OCI-LY7 (cell line): Measurements from ENCODE around the gene ZNF189. TPM values are rescaled to one million over a fixed set of nuclear protein-coding genes. Genes with fewer than 3 reads are reported as not detected.

Experiments used
- BruUV-seq: library from RNA; stranded (reverse); fragments of 400-500 nt; replicated peaks from 2 replicates; lab custom pipeline; 2021; lab: Mats Ljungman, UMichigan
- CTCF ChIA-PET: fragments of 300-600 bp; sonication (Branson Sonifier 250); formaldehyde crosslinking; loops from one replicate; lab custom pipeline; 2022; ENCODE audit warnings: antibody characterized with exemption; ENCODE audit not compliant: unreplicated experiment; lab: Charles Lee
- POLR2A ChIA-PET: fragments of 300-600 bp; sonication (Branson Sonifier 250); formaldehyde crosslinking; loops from one replicate; lab custom pipeline; 2022; ENCODE audit warnings: antibody characterized with exemption; lab: Charles Lee
- DNase-seq: peaks from one replicate; pipeline ENCODE4 v3.0.0-alpha.2; 2015; ENCODE audit warnings: low spot score
- H2AFZ ChIP-seq: fragments of 200-600 bp; sonication (generic), shearing (Covaris generic); 2 replicates; pipeline ENCODE4 v1.6.1; 2014; ENCODE audit warnings: mild to moderate bottlenecking, antibody characterized with exemption, low read length, moderate library complexity
- H3K27ac ChIP-seq: fragments of 200-600 bp; sonication (generic); 2 replicates; pipeline ENCODE4 v1.5.1; 2014; ENCODE audit warnings: mixed run types, low read depth, mild to moderate bottlenecking, moderate library complexity, low read length, inconsistent platforms; ENCODE audit not compliant: poor library complexity, severe bottlenecking
- H3K36me3 ChIP-seq: fragments of 200-600 bp; sonication (generic); 2 replicates; pipeline ENCODE4 v1.6.1; 2014; ENCODE audit warnings: mild to moderate bottlenecking, antibody characterized with exemption, low read length, moderate library complexity, mixed read lengths; ENCODE audit not compliant: insufficient read depth
- H3K4me1 ChIP-seq: fragments of 200-600 bp; sonication (generic); 2 replicates; pipeline ENCODE4 v1.5.1; 2014; ENCODE audit warnings: mild to moderate bottlenecking, low read length; ENCODE audit not compliant: insufficient read depth, poor library complexity, severe bottlenecking
- H3K4me2 ChIP-seq: fragments of 200-600 bp; sonication (generic); 2 replicates; pipeline ENCODE4 v1.6.1; 2014; ENCODE audit warnings: mild to moderate bottlenecking, low read length
- H3K4me3 ChIP-seq: fragments of 200-600 bp; sonication (generic); 2 replicates; pipeline ENCODE4 v1.5.1; 2014; ENCODE audit warnings: mild to moderate bottlenecking, low read depth, low read length; ENCODE audit not compliant: poor library complexity, severe bottlenecking
- H3K79me2 ChIP-seq: fragments of 200-600 bp; sonication (generic); 2 replicates; pipeline ENCODE4 v1.6.1; 2016; ENCODE audit warnings: low read depth, mild to moderate bottlenecking, low read length, moderate library complexity, mixed read lengths; ENCODE audit not compliant: insufficient read depth
- H3K9me2 ChIP-seq: fragments of 200-600 bp; sonication (generic); 2 replicates; pipeline ENCODE4 v1.6.1; 2016; ENCODE audit warnings: mild to moderate bottlenecking, low read length, mixed read lengths; ENCODE audit not compliant: insufficient read depth
- H3K9me3 ChIP-seq: fragments of 200-600 bp; sonication (generic); 2 replicates; pipeline ENCODE4 v1.6.1; 2014; ENCODE audit warnings: mild to moderate bottlenecking, mixed run types, low read length, mixed read lengths
- H4K20me1 ChIP-seq: fragments of 200-600 bp; sonication (generic); 2 replicates; pipeline ENCODE4 v1.6.1; 2014; ENCODE audit warnings: mild to moderate bottlenecking, antibody characterized with exemption, low read length, moderate library complexity, mixed read lengths; ENCODE audit not compliant: insufficient read depth
- EZH2phosphoT487 ChIP-seq: fragments of 200-600 bp; sonication (generic); IDR thresholded peaks from 2 replicates; pipeline ENCODE4 v1.6.1; 2018; ENCODE audit warnings: low read depth, borderline replicate concordance, mild to moderate bottlenecking, mixed run types, antibody characterized with exemption, low read length, moderate library complexity, mixed read lengths
- intact Hi-C: fragments of 100-400 bp; cut with micrococcal nuclease; formaldehyde crosslinking; loops from one replicate; pipeline ENCODE4 v1.10.0; 2022; ENCODE audit not compliant: unreplicated experiment
- total RNA-seq, 2 experiments: library from RNA; depleted of rRNA in 1 of 2; stranded (reverse); fragments of >200 nt in 1 of 2; shearing (Covaris generic) in 1 of 2; gene quantifications; 2 replicates each; pipeline ENCODE4 v1.2.3, GENCODE V29; 2014 to 2022
- TF ChIP-seq, protein P1 (sequence below): fragments of 200-600 bp; sonication (generic); conservative IDR thresholded peaks from 2 replicates; pipeline ENCODE4 v1.5.1; 2014; ENCODE audit warnings: mild to moderate bottlenecking, antibody characterized with exemption, low read length, moderate library complexity, mixed read lengths

The ZNF189 gene
- total RNA-seq, 2 experiments from 2014 or later, result 11.0 to 17.3 TPM

- H2AFZ ChIP-seq, result peak overlapping the region; percentile 67
- no peak for TF ChIP-seq EZH2phosphoT487
- TF ChIP-seq, protein P1, sequence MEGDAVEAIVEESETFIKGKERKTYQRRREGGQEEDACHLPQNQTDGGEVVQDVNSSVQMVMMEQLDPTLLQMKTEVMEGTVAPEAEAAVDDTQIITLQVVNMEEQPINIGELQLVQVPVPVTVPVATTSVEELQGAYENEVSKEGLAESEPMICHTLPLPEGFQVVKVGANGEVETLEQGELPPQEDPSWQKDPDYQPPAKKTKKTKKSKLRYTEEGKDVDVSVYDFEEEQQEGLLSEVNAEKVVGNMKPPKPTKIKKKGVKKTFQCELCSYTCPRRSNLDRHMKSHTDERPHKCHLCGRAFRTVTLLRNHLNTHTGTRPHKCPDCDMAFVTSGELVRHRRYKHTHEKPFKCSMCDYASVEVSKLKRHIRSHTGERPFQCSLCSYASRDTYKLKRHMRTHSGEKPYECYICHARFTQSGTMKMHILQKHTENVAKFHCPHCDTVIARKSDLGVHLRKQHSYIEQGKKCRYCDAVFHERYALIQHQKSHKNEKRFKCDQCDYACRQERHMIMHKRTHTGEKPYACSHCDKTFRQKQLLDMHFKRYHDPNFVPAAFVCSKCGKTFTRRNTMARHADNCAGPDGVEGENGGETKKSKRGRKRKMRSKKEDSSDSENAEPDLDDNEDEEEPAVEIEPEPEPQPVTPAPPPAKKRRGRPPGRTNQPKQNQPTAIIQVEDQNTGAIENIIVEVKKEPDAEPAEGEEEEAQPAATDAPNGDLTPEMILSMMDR, result peak; percentile 87
- H3K9me2 ChIP-seq, result no peaks in the 10 kb centered on the region
- H3K36me3 ChIP-seq, result no peaks in the 10 kb centered on the region
- intact Hi-C loops, result loop anchor here (1.0 kb wide), 1 partner anchor 81 kb away; no protein-coding TSS in a partner anchor
- CTCF ChIA-PET, result interaction anchor here (0.7 to 1.3 kb wide), 2 partner anchors 80 to 92 kb away, joined by 3 to 5 read pairs; no protein-coding TSS in a partner anchor
- DNase-seq, result peak; percentile 78
- H3K79me2 ChIP-seq, result no peaks in the 10 kb centered on the region
- no peaks in the 10 kb centered on the region for H3K9me3 ChIP-seq
- peak overlapping the region; percentile 69 for H3K4me3 ChIP-seq
- H3K4me1 ChIP-seq, result peaks cover 5% of the 10 kb centered on the region
- H4K20me1 ChIP-seq, result no peaks in the 10 kb centered on the region
- POLR2A ChIA-PET, result interaction anchor here (0.6 to 0.7 kb wide), 2 partner anchors 51 to 77 kb away, joined by 3 to 4 read pairs; partner anchors contain the start of genes MRPL50 and ZNF189
- peak overlapping the region; percentile 77 for H3K4me2 ChIP-seq
- BruUV-seq, result no TSS peak
- H3K27ac ChIP-seq, result no peak overlapping the region
These were observed 50.5 kb downstream of the ZNF189 start for GRCh38 chr9:101449071-101449721.

DNA sequence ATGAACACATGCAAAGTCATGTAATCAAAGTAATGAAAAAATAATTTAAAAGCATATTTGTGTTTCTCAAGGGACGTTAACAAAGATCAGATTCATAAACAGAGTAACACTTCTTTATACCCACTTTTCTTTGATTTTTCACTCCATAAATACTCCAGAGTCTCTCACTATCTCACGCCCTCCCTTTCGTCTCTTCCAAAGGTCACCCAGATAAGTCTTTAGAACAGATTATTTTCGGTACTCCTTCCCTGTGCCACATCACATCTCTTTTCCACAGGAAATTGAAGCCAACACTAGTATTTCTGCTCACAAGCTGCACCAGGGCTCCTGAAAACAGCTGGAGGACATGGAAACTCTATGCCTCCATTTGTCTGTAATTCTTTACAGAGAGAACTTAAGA, 52.3 kb downstream of the ZNF189 start:
- POLR2A ChIA-PET, result no interaction called here

More for the DNA sequence above, 52.3 kb downstream of the ZNF189 start:
- CTCF ChIA-PET, result no interaction called here
- no peaks in the 10 kb centered on the region for H3K79me2 ChIP-seq
- H3K4me3 ChIP-seq, result no peak overlapping the region
- H2AFZ ChIP-seq, result no peak overlapping the region
- DNase-seq, result no peak
- H3K4me1 ChIP-seq, result peaks cover 5% of the 10 kb centered on the region
- no peak overlapping the region for H3K27ac ChIP-seq
- H3K4me2 ChIP-seq, result no peak overlapping the region
- no peaks in the 10 kb centered on the region for H3K36me3 ChIP-seq
- TF ChIP-seq EZH2phosphoT487, result no peak
- TF ChIP-seq, protein P1, result no peak
- H3K9me3 ChIP-seq, result no peaks in the 10 kb centered on the region
- intact Hi-C loops, result no loop called here
- H4K20me1 ChIP-seq, result no peaks in the 10 kb centered on the region
- no peaks in the 10 kb centered on the region for H3K9me2 ChIP-seq
- no TSS peak for BruUV-seq
